Hepatocyte (in vitro differentiated cells): Measurements from ENCODE around the gene RCVRN. TPM values are rescaled to one million over a fixed set of nuclear protein-coding genes. Genes with fewer than 3 reads are reported as not detected.

Source experiments
- DNase-seq: peaks from one replicate; pipeline ENCODE4 v3.0.0-alpha.2; 2016; ENCODE audit warnings: low spot score
- H2AFZ ChIP-seq: fragments of 200-600 bp; sonication (generic); 2 replicates; pipeline ENCODE4 v1.6.0; 2016; ENCODE audit warnings: antibody characterized with exemption, mild to moderate bottlenecking
- H3K27ac ChIP-seq: fragments of 200-600 bp; sonication (generic); 2 replicates; pipeline ENCODE4 v1.5.1; 2016; ENCODE audit warnings: mild to moderate bottlenecking
- H3K27me3 ChIP-seq: fragments of 200-600 bp; sonication (generic); 2 replicates; pipeline ENCODE4 v1.6.1; 2016
- H3K36me3 ChIP-seq: fragments of 200-600 bp; sonication (generic); replicated peaks from 2 replicates; pipeline ENCODE4 v1.5.1; 2016; ENCODE audit warnings: low read depth; ENCODE audit not compliant: insufficient read depth
- H3K4me1 ChIP-seq: fragments of 200-600 bp; sonication (generic); 2 replicates; pipeline ENCODE4 v1.5.1; 2016; ENCODE audit warnings: mild to moderate bottlenecking, moderate library complexity; ENCODE audit not compliant: insufficient read depth
- H3K4me2 ChIP-seq: fragments of 200-600 bp; sonication (generic); 2 replicates; pipeline ENCODE4 v1.6.0; 2016
- H3K4me3 ChIP-seq: fragments of 200-600 bp; sonication (generic); 2 replicates; pipeline ENCODE4 v1.5.1; 2016; ENCODE audit warnings: mild to moderate bottlenecking
- H3K79me2 ChIP-seq: fragments of 200-600 bp; sonication (generic); 2 replicates; pipeline ENCODE4 v1.6.0; 2017; ENCODE audit warnings: mild to moderate bottlenecking
- H3K9me2 ChIP-seq: fragments of 200-600 bp; sonication (generic); replicated peaks from 2 replicates; pipeline ENCODE4 v1.6.0; 2017; ENCODE audit warnings: mild to moderate bottlenecking; ENCODE audit not compliant: insufficient read depth
- H3K9me3 ChIP-seq: fragments of 200-600 bp; sonication (generic); 2 replicates; pipeline ENCODE4 v1.5.1; 2016; ENCODE audit warnings: low read depth, mild to moderate bottlenecking
- H4K20me1 ChIP-seq: fragments of 200-600 bp; sonication (generic); 2 replicates; pipeline ENCODE4 v1.6.0; 2016; ENCODE audit warnings: mild to moderate bottlenecking; ENCODE audit not compliant: insufficient read depth, poor library complexity, severe bottlenecking
- CTCF ChIP-seq: fragments of 200-600 bp; sonication (generic); IDR thresholded peaks from 2 replicates; pipeline ENCODE4 v1.5.1; 2016; ENCODE audit warnings: antibody characterized with exemption, mild to moderate bottlenecking; ENCODE audit not compliant: poor library complexity
- EZH2 ChIP-seq: fragments of 200-600 bp; sonication (generic); IDR thresholded peaks from 2 replicates; pipeline ENCODE4 v1.6.1; 2016; ENCODE audit warnings: antibody characterized with exemption, mild to moderate bottlenecking, borderline replicate concordance
- EZH2phosphoT487 ChIP-seq: fragments of 200-600 bp; sonication (generic); IDR thresholded peaks from one replicate; pipeline ENCODE4 v1.6.1; 2018; ENCODE audit warnings: antibody characterized with exemption, mild to moderate bottlenecking, low read depth, moderate library complexity; ENCODE audit not compliant: unreplicated experiment, severe bottlenecking
- WGBS: methylation state at CpG from one replicate; pipeline ENCODE4 v1.1.6; 2016; ENCODE audit warnings: low lambda C conversion rate; ENCODE audit errors: missing lambda C conversion rate; 5-methylcytosine and 5-hydroxymethylcytosine counted together
- polyA plus RNA-seq: library from polyadenylated mRNA; unstranded; fragments of >200 nt; fragmentation: Nextera tagmentation; extraction: Ambion mirVana; gene quantifications from 2 replicates; pipeline ENCODE4 v1.2.1, GENCODE V29; 2016
- total RNA-seq: library from RNA; depleted of rRNA; stranded (reverse); fragments of >200 nt; gene quantifications from 2 replicates; pipeline ENCODE4 v1.2.3, GENCODE V29; 2014

RCVRN gene
- total and polyA plus RNA-seq, 2 experiments from 2014 or later: 0.07 to 0.50 TPM

- H3K9me3 ChIP-seq: no peaks in the 10 kb centered on the region
- no peak overlapping the region for H3K4me3 ChIP-seq
- TF ChIP-seq EZH2 (no peak), CTCF (no peak), EZH2phosphoT487 (no peak)
- H4K20me1 ChIP-seq: no peaks in the 10 kb centered on the region
- H3K9me2 ChIP-seq: no peaks in the 10 kb centered on the region
- peak overlapping the region; percentile 35 for H3K4me2 ChIP-seq
- H3K27ac ChIP-seq: peak overlapping the region; percentile 71
- WGBS: 62% methylated on average over 8 of the region's 8 CpGs
- H2AFZ ChIP-seq: no peak overlapping the region
- H3K27me3 ChIP-seq: no peaks in the 10 kb centered on the region
- peaks cover 8% of the 10 kb centered on the region for H3K4me1 ChIP-seq
- H3K36me3 ChIP-seq: no peaks in the 10 kb centered on the region
- DNase-seq: no peak
- H3K79me2 ChIP-seq: no peaks in the 10 kb centered on the region
These were observed 5.0 kb downstream of the RCVRN start for GRCh38 chr17:9900044-9900594.

- peak overlapping the region; percentile 71 for H3K27ac ChIP-seq
- peaks cover 8% of the 10 kb centered on the region for H3K4me1 ChIP-seq
- no peak for DNase-seq
These were observed 5.6 kb downstream of the RCVRN start for GRCh38 chr17:9899280-9900043.

GRCh38 chr17:9898812-9899211 is 6.3 kb downstream of the RCVRN start:
- H3K79me2 ChIP-seq: no peaks in the 10 kb centered on the region
- H3K27ac ChIP-seq: no peak overlapping the region
- H3K36me3 ChIP-seq: no peaks in the 10 kb centered on the region
- no peaks in the 10 kb centered on the region for H3K9me3 ChIP-seq
- no peaks in the 10 kb centered on the region for H4K20me1 ChIP-seq
- H2AFZ ChIP-seq: no peak overlapping the region
- WGBS: 98% methylated on average over 8 of the region's 8 CpGs
- no peak overlapping the region for H3K4me2 ChIP-seq
- DNase-seq: no peak
- no peaks in the 10 kb centered on the region for H3K9me2 ChIP-seq
- peaks cover 8% of the 10 kb centered on the region for H3K4me1 ChIP-seq
- H3K27me3 ChIP-seq: no peaks in the 10 kb centered on the region
- H3K4me3 ChIP-seq: no peak overlapping the region
- no peak for TF ChIP-seq EZH2
- no peak for TF ChIP-seq CTCF
- no peak for TF ChIP-seq EZH2phosphoT487

More at GRCh38 chr17:9899280-9900043, 5.6 kb downstream of the RCVRN start:
- WGBS: 81% methylated on average over 21 of the region's 21 CpGs
- no peak overlapping the region for H2AFZ ChIP-seq
- no peaks in the 10 kb centered on the region for H3K36me3 ChIP-seq
- H3K79me2 ChIP-seq: no peaks in the 10 kb centered on the region
- H3K9me3 ChIP-seq: no peaks in the 10 kb centered on the region
- no peak for TF ChIP-seq CTCF
- TF ChIP-seq EZH2phosphoT487: no peak
- no peak for TF ChIP-seq EZH2
- no peak overlapping the region for H3K4me3 ChIP-seq
- no peaks in the 10 kb centered on the region for H4K20me1 ChIP-seq
- H3K4me2 ChIP-seq: no peak overlapping the region
- H3K27me3 ChIP-seq: no peaks in the 10 kb centered on the region
- H3K9me2 ChIP-seq: no peaks in the 10 kb centered on the region
